NCI-H446 treated with DMSO at 0.1 percent for 48 hours (cell line): ENCODE results near the gene SART1.

ENCODE experiments used
- DNase-seq: peaks from one replicate; lab custom pipeline; 2025; lab: John Stamatoyannopoulos, UW

The SART1 gene

GRCh38 chr11:65964906-65965305, 3.4 kb downstream of the SART1 start:
- no peak for DNase-seq

GRCh38 chr11:65965986-65966762, 4.6 kb downstream of the SART1 start:
- DNase-seq, result no peak

- no peak for DNase-seq
Observed at GRCh38 chr11:65967329-65967934, 5.9 kb downstream of the SART1 start.

- no peak for DNase-seq
Observed at GRCh38 chr11:65968600-65969482, 7.3 kb downstream of the SART1 start.

- no peak for DNase-seq
Observed at GRCh38 chr11:65972116-65972515, 10.6 kb downstream of the SART1 start.

- DNase-seq, result no peak
Observed at GRCh38 chr11:65973439-65974110, 12.0 kb downstream of the SART1 start.

- no peak for DNase-seq
Observed at GRCh38 chr11:65975771-65976170, 14.2 kb downstream of the SART1 start.

GRCh38 chr11:65976216-65977176, 15.0 kb downstream of the SART1 start:
- DNase-seq, result no peak

GRCh38 chr11:65977621-65978390, 16.3 kb downstream of the SART1 start:
- DNase-seq, result no peak

- DNase-seq, result no peak
Observed at GRCh38 chr11:65978391-65979238, 17.1 kb downstream of the SART1 start.

GRCh38 chr11:65979261-65979759, 17.8 kb downstream of the SART1 start:
- no peak for DNase-seq

- no peak for DNase-seq
Observed at GRCh38 chr11:65981101-65981740, 19.7 kb downstream of the SART1 start.

GRCh38 chr11:65981972-65982823, 20.7 kb downstream of the SART1 start:
- DNase-seq, result no peak

- DNase-seq, result no peak
Observed at GRCh38 chr11:65982824-65983588, 21.5 kb downstream of the SART1 start.

- no peak for DNase-seq
Observed at GRCh38 chr11:65983589-65983987, 22.1 kb downstream of the SART1 start.

GRCh38 chr11:65987336-65987735, 25.8 kb downstream of the SART1 start:
- no peak for DNase-seq
